ENCODE results near the gene PKP4. TPM values are rescaled to one million over a fixed set of nuclear protein-coding genes. Genes with fewer than 3 reads are reported as not detected.

The PKP4 gene
- total and polyA plus RNA-seq, 2 of the 8 experiments (the other 6 are each of a cell fraction or from before 2014, with no cell fraction given), result 48.2 to 88.0 TPM

- Histone ChIP-seq H4K5ac (ENCODE audit: insufficient read length, low read depth, low read length) (no peak overlapping the region), H2AK5ac (ENCODE audit: low read depth, low read length) (no peak overlapping the region), H4K20me1 (replicated peaks in 1 of 2; ENCODE audit: control insufficient read depth in 1 of 2, insufficient read depth in 2 of 2, low read length in 2 of 2) (no peaks in the 10 kb centered on the region), H3K23ac (ENCODE audit: insufficient read length) (no peak overlapping the region), H3K4me3 (ENCODE audit: extremely low read depth in 1 of 4, insufficient read depth in 2 of 4, low read depth in 3 of 4, low read length in 4 of 4) (no peak overlapping the region), H2AFZ (ENCODE audit: low read length) (no peak overlapping the region), H2BK15ac (ENCODE audit: low read length) (no peak overlapping the region), H3K9ac (replicated peaks in 1 of 4; ENCODE audit: extremely low read depth in 1 of 4, low read depth in 3 of 4, low read length in 3 of 4) (no peak overlapping the region), H4K91ac (replicated peaks; ENCODE audit: insufficient read length, low read length) (no peak overlapping the region), H2BK12ac (ENCODE audit: low read depth, low read length) (no peak overlapping the region), H2BK5ac (ENCODE audit: low read depth, low read length) (no peak overlapping the region), H3K4ac (replicated peaks; ENCODE audit: insufficient read length, low read depth, low read length) (no peak overlapping the region), H3K36me3 (ENCODE audit: control insufficient read depth in 2 of 4, insufficient read depth in 4 of 4, low read length in 3 of 4) (no peaks in the 10 kb centered on the region), H3K27ac (ENCODE audit: low read depth, low read length) (no peak overlapping the region), H4K8ac (ENCODE audit: extremely low read depth, insufficient read depth, low read length) (no peak overlapping the region), H2BK20ac (ENCODE audit: low read length) (no peak overlapping the region), H3K79me1 (ENCODE audit: low read depth, low read length) (no peaks in the 10 kb centered on the region), H3K23me2 (ENCODE audit: low read depth, low read length) (no peaks in the 10 kb centered on the region), H3K9me3 (ENCODE audit: insufficient read depth in 2 of 2, low read depth in 1 of 2, low read length in 1 of 2) (no peaks in the 10 kb centered on the region), H3K14ac (ENCODE audit: insufficient read length) (no peak overlapping the region), H3K18ac (ENCODE audit: extremely low read depth, low read length) (no peak overlapping the region), H2BK120ac (replicated peaks; ENCODE audit: low read depth, low read length) (no peak overlapping the region), H3K27me3 (replicated peaks in 1 of 4; ENCODE audit: control insufficient read depth in 3 of 4, extremely low read depth in 1 of 4, insufficient read depth in 3 of 4, low read length in 3 of 4) (no peaks in the 10 kb centered on the region), H3K4me1 (replicated peaks in 1 of 4; ENCODE audit: control insufficient read depth in 3 of 4, insufficient read depth in 4 of 4, low read length in 3 of 4) (peaks cover 0 to 3% (median 1%) of the 10 kb centered on the region in 4 experiments; a peak in 1 of 7 replicates), H3K79me2 (ENCODE audit: control insufficient read depth in 1 of 2, insufficient read depth in 2 of 2, low read length in 2 of 2) (no peaks in the 10 kb centered on the region; a peak in 1 of 4 replicates), H3K4me2 (ENCODE audit: insufficient read depth in 1 of 2, low read depth in 2 of 2, low read length in 2 of 2) (no peak overlapping the region), H3K56ac (replicated peaks; ENCODE audit: insufficient read length, low read depth, low read length) (no peak overlapping the region)
- TF ChIP-seq FOSL1 (IDR thresholded peaks at IDR 0.05; ENCODE audit: insufficient read depth, low read depth, low read length), result no peak
- TF ChIP-seq CHD2 (IDR thresholded peaks at IDR 0.05; ENCODE audit: low read length), result no peak
- no peak for TF ChIP-seq BCL11A (IDR thresholded peaks at IDR 0.05; ENCODE audit: low read depth in 2 of 2, low read length in 2 of 2)
- no peak for TF ChIP-seq ATF3 (IDR thresholded peaks at IDR 0.05; ENCODE audit: insufficient read depth, low read depth, low read length)
- no peak for TF ChIP-seq HDAC6 (IDR thresholded peaks at IDR 0.05; ENCODE audit: low read depth, low read length)
- TF ChIP-seq PHF8 (conservative IDR thresholded peaks at IDR 0.05; ENCODE audit: low read depth, low read length), result no peak
- TF ChIP-seq RFX5 (IDR thresholded peaks at IDR 0.05; ENCODE audit: borderline replicate concordance, low read depth, low read length), result no peak
- no peak for TF ChIP-seq BACH1 (IDR thresholded peaks at IDR 0.05; ENCODE audit: low read length)
- TF ChIP-seq SIN3A (conservative IDR thresholded peaks at IDR 0.05 in 1 of 2, IDR thresholded peaks at IDR 0.05 in 1 of 2; ENCODE audit: low read depth in 1 of 2, low read length in 2 of 2), result no peak
- TF ChIP-seq ZNF274 (IDR thresholded peaks at IDR 0.05; ENCODE audit: borderline replicate concordance, extremely low read depth, low read length), result no peak
- TF ChIP-seq USF2 (IDR thresholded peaks at IDR 0.05; ENCODE audit: low read length), result no peak
- 97% methylated on average over 2 of the region's 2 CpGs; no CpG with 5 or more reads in 1 of the 2 experiments for WGBS, 2 experiments (ENCODE audit: extremely low coverage in 1 of 2, insufficient coverage in 1 of 2, insufficient read length in 1 of 2, insufficient replicate concordance in 2 of 2, low coverage in 1 of 2, low lambda C conversion rate in 2 of 2, missing lambda C conversion rate in 1 of 2)
- POLR2A ChIA-PET (ENCODE audit: partially characterized antibody), result no interaction called here
- no peak for FAIRE-seq
- no peak for DNase-seq (ENCODE audit: low read depth in 1 of 2, low spot score in 2 of 2)
- CTCF ChIA-PET (ENCODE audit: partially characterized antibody), result interaction anchor here (1.4 kb wide), 1 partner anchor 11 kb away, joined by 5 read pairs; no protein-coding TSS in a partner anchor
Observed at GRCh38 chr2:158567208-158567607, 110.5 kb downstream of the PKP4 start.
